T-helper 1 cell treated with Interleukin-12 subunit alpha and Interleukin-12 subunit beta and Interleukin-4 antibody, amounts not matched to agents 30 μg/mL and 1 μg/mL, for 36 hours (primary cell): ENCODE results near the gene RPS18.

Experiments
- H3K27ac Mint-ChIP-seq: one replicate; pipeline ENCODE4 v1.8.0; 2021; ENCODE audit warnings: mild to moderate bottlenecking, mixed read lengths
- H3K27me3 Mint-ChIP-seq: one replicate; pipeline ENCODE4 v1.8.0; 2021; ENCODE audit warnings: low read depth, mixed read lengths
- H3K36me3 Mint-ChIP-seq: one replicate; pipeline ENCODE4 v1.8.0; 2021; ENCODE audit warnings: low read depth, mixed read lengths
- H3K4me1 Mint-ChIP-seq: one replicate; pipeline ENCODE4 v1.8.0; 2021; ENCODE audit warnings: low read depth, mixed read lengths
- H3K4me3 Mint-ChIP-seq: one replicate; pipeline ENCODE4 v1.8.0; 2021; ENCODE audit warnings: mild to moderate bottlenecking, moderate library complexity, mixed read lengths
- H3K9me3 Mint-ChIP-seq: one replicate; pipeline ENCODE4 v1.8.0; 2021; ENCODE audit warnings: mixed read lengths

The RPS18 gene

GRCh38 chr6:33294086-33294823, 22.4 kb downstream of the RPS18 start:
- Mint-ChIP-seq H3K4me3 (no peak overlapping the region), H3K27me3 (no peaks in the 10 kb centered on the region), H3K27ac (peak overlapping the region; percentile 44), H3K9me3 (no peaks in the 10 kb centered on the region), H3K36me3 (peaks cover 29% of the 10 kb centered on the region), H3K4me1 (peaks cover 27% of the 10 kb centered on the region)

GRCh38 chr6:33295621-33296369, 23.9 kb downstream of the RPS18 start:
- Mint-ChIP-seq H3K4me3 (peak overlapping the region; percentile 64), H3K9me3 (no peaks in the 10 kb centered on the region), H3K27me3 (no peaks in the 10 kb centered on the region), H3K4me1 (peaks cover 26% of the 10 kb centered on the region), H3K27ac (peak overlapping the region; percentile 49), H3K36me3 (peaks cover 37% of the 10 kb centered on the region)

- Mint-ChIP-seq H3K36me3 (peaks cover 37% of the 10 kb centered on the region), H3K4me1 (peaks cover 28% of the 10 kb centered on the region), H3K4me3 (peak overlapping the region; percentile 65), H3K27ac (peak overlapping the region; percentile 55), H3K9me3 (no peaks in the 10 kb centered on the region), H3K27me3 (no peaks in the 10 kb centered on the region)
These were observed 25.0 kb downstream of the RPS18 start for GRCh38 chr6:33296797-33297405.

- no peaks in the 10 kb centered on the region for H3K9me3 Mint-ChIP-seq
These were observed 25.6 kb downstream of the RPS18 start for GRCh38 chr6:33297406-33297955.

GRCh38 chr6:33297956-33298772, 26.3 kb downstream of the RPS18 start:
- Mint-ChIP-seq H3K27me3 (no peaks in the 10 kb centered on the region), H3K4me3 (peak overlapping the region; percentile 95), H3K4me1 (peaks cover 28% of the 10 kb centered on the region), H3K9me3 (no peaks in the 10 kb centered on the region), H3K27ac (peak overlapping the region; percentile 98), H3K36me3 (peaks cover 37% of the 10 kb centered on the region)

More at GRCh38 chr6:33297406-33297955, 25.6 kb downstream of the RPS18 start:
- Mint-ChIP-seq H3K27ac (peak overlapping the region; percentile 49), H3K36me3 (peaks cover 39% of the 10 kb centered on the region), H3K4me3 (peak overlapping the region; percentile 51), H3K27me3 (no peaks in the 10 kb centered on the region), H3K4me1 (peaks cover 28% of the 10 kb centered on the region)

- H3K4me1 Mint-ChIP-seq: peaks cover 31% of the 10 kb centered on the region
- H3K9me3 Mint-ChIP-seq: no peaks in the 10 kb centered on the region
- no peaks in the 10 kb centered on the region for H3K27me3 Mint-ChIP-seq
- H3K36me3 Mint-ChIP-seq: peaks cover 42% of the 10 kb centered on the region
- peak within 1 kb of the TSS; percentile 98 for H3K27ac Mint-ChIP-seq
- H3K4me3 Mint-ChIP-seq: peak within 1 kb of the TSS; percentile 95
These were observed 26.9 kb downstream of the RPS18 start, which contains the start of gene RGL2 for GRCh38 chr6:33298773-33299236. TSS of gene RGL2 (minus strand) at chr6:33298942. CDS start at chr6:33298610, 332 bp downstream.

GRCh38 chr6:33299237-33299944, 27.5 kb downstream of the RPS18 start:
- Mint-ChIP-seq H3K36me3 (peaks cover 40% of the 10 kb centered on the region), H3K4me3 (peak overlapping the region; percentile 95), H3K27me3 (no peaks in the 10 kb centered on the region), H3K27ac (peak overlapping the region; percentile 98), H3K9me3 (no peaks in the 10 kb centered on the region), H3K4me1 (peaks cover 33% of the 10 kb centered on the region)

- Mint-ChIP-seq H3K36me3 (peaks cover 49% of the 10 kb centered on the region), H3K4me1 (peaks cover 42% of the 10 kb centered on the region), H3K27ac (no peak overlapping the region), H3K27me3 (no peaks in the 10 kb centered on the region), H3K4me3 (no peak overlapping the region), H3K9me3 (no peaks in the 10 kb centered on the region)
These were observed 30.0 kb downstream of the RPS18 start for GRCh38 chr6:33301877-33302276.

- peaks cover 54% of the 10 kb centered on the region for H3K36me3 Mint-ChIP-seq
- H3K27me3 Mint-ChIP-seq: no peaks in the 10 kb centered on the region
- no peak overlapping the region for H3K4me3 Mint-ChIP-seq
- H3K9me3 Mint-ChIP-seq: no peaks in the 10 kb centered on the region
- peaks cover 39% of the 10 kb centered on the region for H3K4me1 Mint-ChIP-seq
- no peak overlapping the region for H3K27ac Mint-ChIP-seq
These were observed 32.3 kb downstream of the RPS18 start for GRCh38 chr6:33304216-33304615.

- H3K9me3 Mint-ChIP-seq: no peaks in the 10 kb centered on the region
- H3K4me3 Mint-ChIP-seq: no peak overlapping the region
- no peaks in the 10 kb centered on the region for H3K27me3 Mint-ChIP-seq
- H3K27ac Mint-ChIP-seq: no peak overlapping the region
- H3K36me3 Mint-ChIP-seq: peaks cover 47% of the 10 kb centered on the region
- peaks cover 31% of the 10 kb centered on the region for H3K4me1 Mint-ChIP-seq
These were observed 33.2 kb downstream of the RPS18 start for GRCh38 chr6:33305052-33305451.

- Mint-ChIP-seq H3K4me1 (peaks cover 29% of the 10 kb centered on the region), H3K9me3 (no peaks in the 10 kb centered on the region), H3K4me3 (no peak overlapping the region), H3K36me3 (peaks cover 42% of the 10 kb centered on the region), H3K27ac (peak overlapping the region; percentile 42), H3K27me3 (no peaks in the 10 kb centered on the region)
These were observed 34.5 kb downstream of the RPS18 start for GRCh38 chr6:33306356-33306755.

- H3K27ac Mint-ChIP-seq: peak overlapping the region; percentile 98
- H3K27me3 Mint-ChIP-seq: no peaks in the 10 kb centered on the region
- H3K4me1 Mint-ChIP-seq: peaks cover 42% of the 10 kb centered on the region
- H3K9me3 Mint-ChIP-seq: no peaks in the 10 kb centered on the region
- H3K4me3 Mint-ChIP-seq: peak overlapping the region; percentile 98
- H3K36me3 Mint-ChIP-seq: peaks cover 42% of the 10 kb centered on the region
These were observed 40.7 kb downstream of the RPS18 start for GRCh38 chr6:33312361-33313104.
